K562 (cell line): ENCODE results near the gene GSG1. TPM values are rescaled to one million over a fixed set of nuclear protein-coding genes. Genes with fewer than 3 reads are reported as not detected.

ENCODE experiments used
- BRCA1 ChIP-seq, 2 experiments: fragments of 450-650 bp in 1 of 2; sonication (generic) in 1 of 2; formaldehyde crosslinking in 1 of 2; IDR thresholded peaks; 2 replicates each; pipeline versions ENCODE4 v1.5.0 to v1.6.1; 2017 to 2020; ENCODE audit warnings: mild to moderate bottlenecking in 1 of 2, missing genetic modification reagents in 1 of 2
- CTCFL ChIP-seq: IDR thresholded peaks from 2 replicates; pipeline ENCODE4 v1.6.1; 2011; ENCODE audit warnings: borderline replicate concordance, low read depth, mild to moderate bottlenecking, moderate library complexity, low read length; ENCODE audit not compliant: insufficient read depth, poor library complexity, severe bottlenecking
- FOXP1 ChIP-seq: sonication (generic); formaldehyde crosslinking; IDR thresholded peaks from 2 replicates; pipeline ENCODE4 v1.8.0; 2022; ENCODE audit warnings: mild to moderate bottlenecking, missing genetic modification reagents
- GTF3C2 ChIP-seq: IDR thresholded peaks from 3 replicates; pipeline ENCODE4 v1.6.1; 2011; ENCODE audit warnings: borderline replicate concordance, mild to moderate bottlenecking, moderate library complexity; ENCODE audit not compliant: insufficient read length; ENCODE audit errors: extremely low read depth
- HLTF ChIP-seq: fragments of 450-650 bp; IDR thresholded peaks from 2 replicates; pipeline ENCODE4 v1.6.1; 2016
- L3MBTL2 ChIP-seq: fragments of 450-650 bp; IDR thresholded peaks from 2 replicates; pipeline ENCODE4 v1.6.1; 2016; ENCODE audit warnings: mild to moderate bottlenecking, moderate library complexity
- MAFK ChIP-seq: IDR thresholded peaks from 2 replicates; pipeline ENCODE4 v1.6.1; 2011; ENCODE audit warnings: low read length, improper control_type of control experiment
- MAX ChIP-seq: sonication (generic); formaldehyde crosslinking; IDR thresholded peaks from 2 replicates; pipeline ENCODE4 v1.9.0; 2022; ENCODE audit warnings: mild to moderate bottlenecking, missing genetic modification reagents
- OTX1 ChIP-seq: fragments of 450-650 bp; formaldehyde crosslinking; IDR thresholded peaks from 2 replicates; pipeline ENCODE4 v1.4.0; 2022; ENCODE audit warnings: mild to moderate bottlenecking
- PHF8 ChIP-seq: fragments of 200-600 bp; sonication (generic); IDR thresholded peaks from 2 replicates; pipeline ENCODE4 v1.6.1; 2012; ENCODE audit warnings: mixed run types, mild to moderate bottlenecking, inconsistent platforms, low read length, moderate library complexity, borderline replicate concordance
- RBM14 ChIP-seq: fragments of 200-400 bp; formaldehyde crosslinking; IDR thresholded peaks from 2 replicates; pipeline ENCODE4 v1.6.1; 2018; ENCODE audit warnings: low read depth, mild to moderate bottlenecking, low read length, moderate library complexity, borderline replicate concordance; ENCODE audit not compliant: insufficient read depth
- SIX5 ChIP-seq, 2 experiments: IDR thresholded peaks; 2 replicates each; pipeline ENCODE4 v1.6.1; 2011; ENCODE audit warnings: low read length in 2 of 2, borderline replicate concordance in 1 of 2, low read depth in 1 of 2, mild to moderate bottlenecking in 1 of 2, moderate library complexity in 1 of 2; ENCODE audit not compliant: insufficient read depth in 1 of 2
- ZNF584 ChIP-seq: fragments of 200-800 bp; sonication (Bioruptor generic); IDR thresholded peaks from 2 replicates; pipeline ENCODE4 v1.6.1; 2016; ENCODE audit warnings: low read depth, mild to moderate bottlenecking, missing genetic modification characterization, missing compliant biosample characterization
- polyA plus RNA-seq, 8 experiments: library from polyadenylated mRNA; depleted of rRNA in 4 of 8; stranded (reverse) in 5 of 8; unstranded in 3 of 8; fragments of >200 nt; fragmentation: Nextera tagmentation in 2 of 8; fragmentation: Illumina TruSeq in 1 of 8; extraction: Ambion mirVana in 2 of 8; extraction: Trizol in 1 of 8; gene quantifications; 2 replicates each; pipeline versions ENCODE4 v1.2.1 to v1.2.3, GENCODE V29; 2011 to 2014; ENCODE audit warnings: inconsistent platforms in 1 of 8, missing spikeins in 1 of 8
- total RNA-seq, 7 experiments: library from RNA; depleted of rRNA in 6 of 7; stranded (reverse); fragments of >200 nt in 6 of 7; fragmentation: Illumina TruSeq in 2 of 7; extraction: Trizol in 2 of 7; gene quantifications; 2 replicates each; pipeline versions ENCODE4 v1.2.1 to v1.2.3, GENCODE V29; 2011 to 2021; ENCODE audit warnings: low replicate concordance in 1 of 7
- TF ChIP-seq, protein P1 (sequence below), 2 experiments: fragments of 450-650 bp in 1 of 2; IDR thresholded peaks; 2 replicates each; pipeline ENCODE4 v1.6.1; 2011 to 2017; ENCODE audit warnings: low read depth in 2 of 2, antibody characterized with exemption in 1 of 2, borderline replicate concordance in 1 of 2, low read length in 1 of 2, mild to moderate bottlenecking in 1 of 2, mixed read lengths in 1 of 2; ENCODE audit not compliant: control insufficient read depth in 1 of 2
- TF ChIP-seq, protein P2 (sequence below): fragments of 450-650 bp; IDR thresholded peaks from 2 replicates; pipeline ENCODE4 v1.6.1; 2016; ENCODE audit warnings: antibody characterized with exemption

GSG1 gene
- total and polyA plus RNA-seq, 9 of the 15 experiments (the other 6 are each of a cell fraction or from before 2014, with no cell fraction given): not detected

GRCh38 chr12:13044002-13044905, 59.2 kb downstream of the GSG1 start, which contains the start of gene FAM234B (continued):
- no peak for TF ChIP-seq GTF3C2
- TF ChIP-seq BRCA1 (IDR thresholded peaks at IDR 0.05): no peak
- TF ChIP-seq BRCA1 (CRISPR knock-in tag; IDR thresholded peaks at IDR 0.05): no peak
- peak; percentile 1 for TF ChIP-seq CTCFL
- peak; percentile 65 to 73; a peak in 3 of 4 replicates for TF ChIP-seq SIX5 (IDR thresholded peaks at IDR 0.05; ENCODE audit: borderline replicate concordance in 1 of 2, insufficient read depth in 1 of 2, low read depth in 1 of 2, low read length in 2 of 2)
- no peak for TF ChIP-seq HLTF
- TF ChIP-seq RBM14: no peak
- no peak for TF ChIP-seq ZNF584 (CRISPR knock-in tag)
- TF ChIP-seq MAFK: no peak
- TF ChIP-seq FOXP1 (CRISPR knock-in tag): no peak
- TF ChIP-seq MAX (CRISPR knock-in tag): peak; percentile 25; the same call in 1 of the 2 replicates
- no peak for TF ChIP-seq OTX1
- peak; percentile 53; the same call in 1 of the 2 replicates for TF ChIP-seq PHF8
- TF ChIP-seq, protein P1, sequence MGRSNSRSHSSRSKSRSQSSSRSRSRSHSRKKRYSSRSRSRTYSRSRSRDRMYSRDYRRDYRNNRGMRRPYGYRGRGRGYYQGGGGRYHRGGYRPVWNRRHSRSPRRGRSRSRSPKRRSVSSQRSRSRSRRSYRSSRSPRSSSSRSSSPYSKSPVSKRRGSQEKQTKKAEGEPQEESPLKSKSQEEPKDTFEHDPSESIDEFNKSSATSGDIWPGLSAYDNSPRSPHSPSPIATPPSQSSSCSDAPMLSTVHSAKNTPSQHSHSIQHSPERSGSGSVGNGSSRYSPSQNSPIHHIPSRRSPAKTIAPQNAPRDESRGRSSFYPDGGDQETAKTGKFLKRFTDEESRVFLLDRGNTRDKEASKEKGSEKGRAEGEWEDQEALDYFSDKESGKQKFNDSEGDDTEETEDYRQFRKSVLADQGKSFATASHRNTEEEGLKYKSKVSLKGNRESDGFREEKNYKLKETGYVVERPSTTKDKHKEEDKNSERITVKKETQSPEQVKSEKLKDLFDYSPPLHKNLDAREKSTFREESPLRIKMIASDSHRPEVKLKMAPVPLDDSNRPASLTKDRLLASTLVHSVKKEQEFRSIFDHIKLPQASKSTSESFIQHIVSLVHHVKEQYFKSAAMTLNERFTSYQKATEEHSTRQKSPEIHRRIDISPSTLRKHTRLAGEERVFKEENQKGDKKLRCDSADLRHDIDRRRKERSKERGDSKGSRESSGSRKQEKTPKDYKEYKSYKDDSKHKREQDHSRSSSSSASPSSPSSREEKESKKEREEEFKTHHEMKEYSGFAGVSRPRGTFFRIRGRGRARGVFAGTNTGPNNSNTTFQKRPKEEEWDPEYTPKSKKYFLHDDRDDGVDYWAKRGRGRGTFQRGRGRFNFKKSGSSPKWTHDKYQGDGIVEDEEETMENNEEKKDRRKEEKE (IDR thresholded peaks at IDR 0.05; ENCODE audit: borderline replicate concordance in 1 of 2, control insufficient read depth in 1 of 2, low read depth in 2 of 2, low read length in 1 of 2): no peak
- no peak for TF ChIP-seq L3MBTL2
- TF ChIP-seq, protein P2, sequence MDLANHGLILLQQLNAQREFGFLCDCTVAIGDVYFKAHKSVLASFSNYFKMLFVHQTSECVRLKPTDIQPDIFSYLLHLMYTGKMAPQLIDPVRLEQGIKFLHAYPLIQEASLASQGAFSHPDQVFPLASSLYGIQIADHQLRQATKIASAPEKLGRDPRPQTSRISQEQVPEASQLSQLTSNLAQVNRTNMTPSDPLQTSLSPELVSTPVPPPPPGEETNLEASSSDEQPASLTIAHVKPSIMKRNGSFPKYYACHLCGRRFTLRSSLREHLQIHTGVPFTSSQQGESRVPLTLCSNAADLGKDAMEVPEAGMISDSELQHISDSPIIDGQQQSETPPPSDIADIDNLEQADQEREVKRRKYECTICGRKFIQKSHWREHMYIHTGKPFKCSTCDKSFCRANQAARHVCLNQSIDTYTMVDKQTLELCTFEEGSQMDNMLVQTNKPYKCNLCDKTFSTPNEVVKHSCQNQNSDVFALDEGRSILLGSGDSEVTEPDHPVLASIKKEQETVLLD: peak; percentile 91
